Measurements from ENCODE around the gene AGBL3. TPM values are rescaled to one million over a fixed set of nuclear protein-coding genes. Genes with fewer than 3 reads are reported as not detected.

The AGBL3 gene
- total RNA-seq, 1 donor from 2014 or later, result 1.2 TPM

DNA sequence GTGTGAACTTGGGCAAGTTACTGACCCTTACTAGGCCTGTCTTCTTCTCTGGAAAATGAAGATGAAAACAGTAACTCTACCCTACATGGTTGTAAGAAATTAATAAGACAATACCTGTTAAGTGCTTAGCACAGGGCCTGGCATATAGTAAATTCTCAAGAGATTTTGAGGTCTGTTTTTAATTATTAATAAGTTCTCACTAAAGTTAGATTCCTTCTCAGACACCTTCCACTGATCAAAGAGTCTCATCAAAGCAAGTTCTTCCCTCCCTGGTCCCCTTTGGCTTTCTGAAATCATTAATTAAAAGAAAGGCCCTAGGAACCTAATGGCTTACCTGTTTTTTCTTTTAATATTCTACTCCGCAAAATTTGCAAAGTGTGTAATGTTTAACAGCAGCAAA is 166.1 kb downstream of the AGBL3 start:
- H3K4me1 Mint-ChIP-seq (ENCODE audit: unreplicated experiment), result peaks cover 5% of the 10 kb centered on the region
- no peak for DNase-seq (ENCODE audit: extremely low spot score, unreplicated experiment)
- H3K27ac Mint-ChIP-seq (ENCODE audit: unreplicated experiment), result no peak overlapping the region
- H3K27me3 Mint-ChIP-seq (ENCODE audit: unreplicated experiment), result peaks cover 11% of the 10 kb centered on the region
- H3K4me3 Mint-ChIP-seq (ENCODE audit: unreplicated experiment), result no peak overlapping the region
- H3K9me3 Mint-ChIP-seq (ENCODE audit: unreplicated experiment), result peaks cover 42% of the 10 kb centered on the region
- H3K36me3 Mint-ChIP-seq (ENCODE audit: unreplicated experiment), result peaks cover 8% of the 10 kb centered on the region
- TF ChIP-seq CTCF (IDR thresholded peaks at IDR 0.05), result no peak

GRCh38 chr7:135154734-135155133 is 168.4 kb downstream of the AGBL3 start:
- no peak for TF ChIP-seq CTCF (IDR thresholded peaks at IDR 0.05)
- Mint-ChIP-seq H3K27ac (ENCODE audit: unreplicated experiment) (no peak overlapping the region), H3K9me3 (ENCODE audit: unreplicated experiment) (peaks cover 42% of the 10 kb centered on the region), H3K4me1 (ENCODE audit: unreplicated experiment) (peaks cover 6% of the 10 kb centered on the region), H3K27me3 (ENCODE audit: unreplicated experiment) (peaks cover 11% of the 10 kb centered on the region), H3K4me3 (ENCODE audit: unreplicated experiment) (no peak overlapping the region), H3K36me3 (ENCODE audit: unreplicated experiment) (peaks cover 8% of the 10 kb centered on the region)
- DNase-seq (ENCODE audit: extremely low spot score, unreplicated experiment), result no peak

- Mint-ChIP-seq H3K27ac (ENCODE audit: unreplicated experiment) (no peak overlapping the region), H3K27me3 (ENCODE audit: unreplicated experiment) (peaks cover 11% of the 10 kb centered on the region), H3K9me3 (ENCODE audit: unreplicated experiment) (peaks cover 42% of the 10 kb centered on the region), H3K36me3 (ENCODE audit: unreplicated experiment) (peaks cover 8% of the 10 kb centered on the region), H3K4me1 (ENCODE audit: unreplicated experiment) (peaks cover 21% of the 10 kb centered on the region), H3K4me3 (ENCODE audit: unreplicated experiment) (no peak overlapping the region)
- TF ChIP-seq CTCF (IDR thresholded peaks at IDR 0.05), result no peak
- no peak for DNase-seq (ENCODE audit: extremely low spot score, unreplicated experiment)
Measured at GRCh38 chr7:135156290-135156689, 170.0 kb downstream of the AGBL3 start.

GRCh38 chr7:135158141-135158655 is 171.9 kb downstream of the AGBL3 start:
- no peak for DNase-seq (ENCODE audit: extremely low spot score, unreplicated experiment)
- Mint-ChIP-seq H3K4me1 (ENCODE audit: unreplicated experiment) (peaks cover 27% of the 10 kb centered on the region), H3K9me3 (ENCODE audit: unreplicated experiment) (peaks cover 47% of the 10 kb centered on the region), H3K4me3 (ENCODE audit: unreplicated experiment) (no peak overlapping the region), H3K27me3 (ENCODE audit: unreplicated experiment) (peaks cover 11% of the 10 kb centered on the region), H3K36me3 (ENCODE audit: unreplicated experiment) (peaks cover 10% of the 10 kb centered on the region), H3K27ac (ENCODE audit: unreplicated experiment) (no peak overlapping the region)
- no peak for TF ChIP-seq CTCF (IDR thresholded peaks at IDR 0.05)

DNA sequence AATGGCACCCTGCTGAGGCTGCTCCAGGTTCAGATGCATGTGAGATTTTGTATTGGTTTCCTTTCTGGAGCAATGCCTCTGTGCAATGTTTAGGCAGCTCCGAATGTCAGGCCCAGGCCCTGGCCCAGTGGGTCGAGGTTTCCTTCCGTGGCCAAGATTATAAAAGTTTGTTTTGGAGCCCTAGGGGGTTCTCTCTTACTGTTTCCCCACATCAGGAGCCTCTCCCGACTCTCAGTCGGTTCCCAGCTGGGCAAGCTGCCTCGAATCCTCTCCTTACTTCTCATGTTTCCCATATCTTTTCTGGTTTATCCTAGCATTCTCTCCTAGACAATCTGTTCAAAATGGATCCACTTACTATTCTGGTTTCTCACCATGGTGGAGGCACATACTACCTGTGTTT is 172.6 kb downstream of the AGBL3 start:
- peaks cover 8% of the 10 kb centered on the region for H3K27me3 Mint-ChIP-seq (ENCODE audit: unreplicated experiment)

More for the DNA sequence above, 172.6 kb downstream of the AGBL3 start:
- H3K36me3 Mint-ChIP-seq (ENCODE audit: unreplicated experiment), result peaks cover 10% of the 10 kb centered on the region
- TF ChIP-seq CTCF (IDR thresholded peaks at IDR 0.05), result no peak
- H3K4me3 Mint-ChIP-seq (ENCODE audit: unreplicated experiment), result no peak overlapping the region
- no peak for DNase-seq (ENCODE audit: extremely low spot score, unreplicated experiment)
- H3K9me3 Mint-ChIP-seq (ENCODE audit: unreplicated experiment), result peaks cover 44% of the 10 kb centered on the region
- H3K27ac Mint-ChIP-seq (ENCODE audit: unreplicated experiment), result no peak overlapping the region
- H3K4me1 Mint-ChIP-seq (ENCODE audit: unreplicated experiment), result peaks cover 27% of the 10 kb centered on the region
